HepG2 (cell line): Measurements from ENCODE around the gene ANKRD44. TPM values are rescaled to one million over a fixed set of nuclear protein-coding genes. Genes with fewer than 3 reads are reported as not detected.

Experiments used
- ATAC-seq: fragments of 200-7000 bp; cut with Tn5 transposase; 3 replicates; pipeline ENCODE4 v1.9.1; 2020; ENCODE audit warnings: mild to moderate bottlenecking, moderate library complexity
- BruUV-seq: library from RNA; stranded (reverse); fragments of 400-500 nt; replicated peaks from 2 replicates; lab custom pipeline; 2021; lab: Mats Ljungman, UMichigan
- CTCF ChIA-PET: fragments of 300-600 bp; formaldehyde crosslinking; extraction: SDS; loops from one replicate; lab custom pipeline; 2021; ENCODE audit warnings: low total read pairs, inconsistent platforms, low intra/inter-chr PET ratio; lab: Yijun Ruan, JAX
- POLR2A ChIA-PET: fragments of 350-600 bp; sonication (Branson Sonifier 250); formaldehyde crosslinking; loops from one replicate; lab custom pipeline; 2020; ENCODE audit warnings: antibody characterized with exemption, inconsistent platforms; lab: Yijun Ruan, JAX
- DNase-seq: peaks from one replicate; pipeline ENCODE4 v3.0.0-alpha.2; 2015; ENCODE audit warnings: low spot score
- FAIRE-seq: peaks from 3 replicates; lab custom pipeline; 2011; peaks lifted over from hg19 to GRCh38; lab: Jason Lieb, UNC
- H2AFZ ChIP-seq: one replicate; pipeline ENCODE4 v1.6.1; 2011; ENCODE audit warnings: low read length, inconsistent platforms
- H3K27ac ChIP-seq: fragments of 300-600 bp; 3 replicates; pipeline ENCODE4 v1.8.0; 2011; ENCODE audit warnings: mixed run types, mild to moderate bottlenecking, mixed read lengths, low read length, inconsistent platforms; ENCODE audit not compliant: insufficient read depth; ENCODE audit errors: extremely low read length
- H3K27me3 ChIP-seq, 2 experiments: fragments of 200-600 bp in 1 of 2; 2 replicates in 1 of 2; 3 replicates in 1 of 2; pipeline versions ENCODE4 v1.6.0 to v1.8.0; 2011; ENCODE audit warnings: low read length in 2 of 2, mild to moderate bottlenecking in 2 of 2, moderate library complexity in 2 of 2, inconsistent platforms in 1 of 2; ENCODE audit not compliant: insufficient read depth in 2 of 2, control insufficient read depth in 1 of 2
- H3K36me3 ChIP-seq, 2 experiments: fragments of 200-600 bp in 1 of 2; replicated peaks in 1 of 2; 2 replicates in 1 of 2; 3 replicates in 1 of 2; pipeline versions ENCODE4 v1.5.1 to v1.8.0; 2011; ENCODE audit warnings: low read length in 2 of 2, inconsistent platforms in 1 of 2; ENCODE audit not compliant: insufficient read depth in 2 of 2, control insufficient read depth in 1 of 2
- H3K4me1 ChIP-seq: 2 replicates; pipeline ENCODE4 v1.5.1; 2012; ENCODE audit warnings: low read length, inconsistent platforms; ENCODE audit not compliant: insufficient read depth
- H3K4me2 ChIP-seq: 2 replicates; pipeline ENCODE4 v1.6.0; 2011; ENCODE audit warnings: low read depth, low read length, inconsistent platforms
- H3K4me3 ChIP-seq, 3 experiments: fragments of 200-600 bp in 1 of 3; sonication (generic), shearing (Covaris generic) in 1 of 3; replicated peaks in 1 of 3; 2 replicates each; pipeline ENCODE4 v1.5.1; 2011 to 2016; ENCODE audit warnings: low read length in 3 of 3, inconsistent platforms in 2 of 3, low read depth in 2 of 3, mild to moderate bottlenecking in 2 of 3, control low read depth in 1 of 3, mixed read lengths in 1 of 3; ENCODE audit not compliant: insufficient read depth in 1 of 3
- H3K79me2 ChIP-seq: one replicate; pipeline ENCODE4 v1.6.1; 2011; ENCODE audit warnings: low read length, inconsistent platforms; ENCODE audit not compliant: insufficient read depth
- H3K9ac ChIP-seq: 2 replicates; pipeline ENCODE4 v1.6.0; 2011; ENCODE audit warnings: mild to moderate bottlenecking, low read depth, low read length, inconsistent platforms; ENCODE audit not compliant: insufficient read depth
- H3K9me3 ChIP-seq: 2 replicates; pipeline ENCODE4 v1.5.1; 2012; ENCODE audit warnings: mild to moderate bottlenecking, low read length
- H4K20me1 ChIP-seq: 2 replicates; pipeline ENCODE4 v1.6.0; 2011; ENCODE audit warnings: inconsistent platforms, mild to moderate bottlenecking, low read length, moderate library complexity; ENCODE audit not compliant: insufficient read depth
- ATF6 ChIP-seq: sonication (generic); formaldehyde crosslinking; conservative IDR thresholded peaks from 2 replicates; pipeline ENCODE4 v1.4.0; 2020; ENCODE audit warnings: missing genetic modification reagents
- BCL6 ChIP-seq: IDR thresholded peaks from 2 replicates; pipeline ENCODE4 v1.6.1; 2016; ENCODE audit warnings: missing genetic modification reagents, missing compliant biosample characterization
- CEBPG ChIP-seq: IDR thresholded peaks from 2 replicates; pipeline ENCODE4 v1.6.1; 2016
- CHD2 ChIP-seq: IDR thresholded peaks from 2 replicates; pipeline ENCODE4 v1.6.1; 2011; ENCODE audit warnings: low read depth, low read length, improper control_type of control experiment
- KMT2B ChIP-seq: IDR thresholded peaks from 2 replicates; pipeline ENCODE4 v1.6.1; 2016; ENCODE audit warnings: missing genetic modification reagents, missing compliant biosample characterization
- NCOR1 ChIP-seq: fragments of 200-600 bp; sonication (generic); IDR thresholded peaks from 2 replicates; pipeline ENCODE4 v1.7.0; 2017; ENCODE audit warnings: antibody characterized with exemption, low read length, borderline replicate concordance
- PAXIP1 ChIP-seq: sonication (generic); formaldehyde crosslinking; conservative IDR thresholded peaks from 2 replicates; pipeline ENCODE4 v1.4.0; 2020; ENCODE audit warnings: mild to moderate bottlenecking, missing genetic modification reagents, moderate library complexity
- SUZ12 ChIP-seq: fragments of 150-350 bp; IDR thresholded peaks from 2 replicates; pipeline ENCODE4 v1.6.1; 2014; ENCODE audit warnings: low read depth, low read length
- SYNCRIP ChIP-seq: fragments of 200-400 bp; formaldehyde crosslinking; IDR thresholded peaks from 2 replicates; pipeline ENCODE4 v1.6.1; 2018; ENCODE audit warnings: mild to moderate bottlenecking, low read depth, low read length; ENCODE audit not compliant: insufficient read depth
- U2AF1 ChIP-seq: fragments of 200-400 bp; formaldehyde crosslinking; optimal IDR thresholded peaks from 2 replicates; pipeline ENCODE3; 2017; ENCODE audit warnings: mild to moderate bottlenecking, low read depth, low read length
- ZBED4 ChIP-seq: sonication (generic); formaldehyde crosslinking; IDR thresholded peaks from 2 replicates; pipeline ENCODE4 v1.4.0; 2020; ENCODE audit warnings: missing genetic modification reagents, borderline replicate concordance
- ZNF235 ChIP-seq: sonication (generic); formaldehyde crosslinking; IDR thresholded peaks from 2 replicates; pipeline ENCODE4 v1.8.1; 2023; ENCODE audit warnings: mild to moderate bottlenecking, missing genetic modification reagents, borderline replicate concordance
- ZNF331 ChIP-seq: sonication (generic); formaldehyde crosslinking; IDR thresholded peaks from 2 replicates; pipeline ENCODE4 v1.4.0; 2020; ENCODE audit warnings: missing genetic modification reagents
- ZNF562 ChIP-seq: sonication (generic); formaldehyde crosslinking; IDR thresholded peaks from 2 replicates; pipeline ENCODE4 v1.8.0; 2022; ENCODE audit warnings: missing genetic modification reagents, borderline replicate concordance
- ZNF567 ChIP-seq: sonication (generic); formaldehyde crosslinking; IDR thresholded peaks from 2 replicates; pipeline ENCODE4 v1.8.1; 2023; ENCODE audit warnings: mild to moderate bottlenecking, missing genetic modification reagents, borderline replicate concordance
- ZNF605 ChIP-seq: sonication (generic); formaldehyde crosslinking; IDR thresholded peaks from 2 replicates; pipeline ENCODE4 v1.8.0; 2022; ENCODE audit warnings: mild to moderate bottlenecking, missing genetic modification reagents
- ZNF614 ChIP-seq: IDR thresholded peaks from 2 replicates; pipeline ENCODE4 v1.6.1; 2018; ENCODE audit warnings: missing biosample characterization, missing genetic modification reagents, inconsistent platforms, borderline replicate concordance
- ZNF709 ChIP-seq: sonication (generic); formaldehyde crosslinking; IDR thresholded peaks from 2 replicates; pipeline ENCODE4 v1.5.0; 2020; ENCODE audit warnings: mild to moderate bottlenecking, missing genetic modification reagents
- WGBS: methylation state at CpG from one replicate; pipeline ENCODE4 v1.1.6; 2017; ENCODE audit warnings: low lambda C conversion rate; 5-methylcytosine and 5-hydroxymethylcytosine counted together
- in situ Hi-C: cut with HindIII; loops from 2 replicates; pipeline ENCODE4 v1.10.0; 2017; ENCODE audit warnings: low pct_unique_long_range_greater_than_20kb; ENCODE audit not compliant: extremely low pct_ligation_motif_present
- intact Hi-C: fragments of 100-400 bp; cut with micrococcal nuclease; formaldehyde crosslinking; loops from one replicate; pipeline ENCODE4 v1.10.0; 2022; ENCODE audit not compliant: unreplicated experiment
- polyA plus RNA-seq, 8 experiments: library from polyadenylated mRNA; depleted of rRNA in 3 of 8; stranded (reverse) in 7 of 8; unstranded in 1 of 8; fragments of >200 nt; fragmentation: Illumina TruSeq in 4 of 8; extraction: Trizol in 4 of 8; gene quantifications; 2 replicates each; pipeline versions ENCODE4 v1.2.1 to v1.2.3, GENCODE V29; 2011 to 2016; ENCODE audit warnings: low read depth in 4 of 8, missing spikeins in 1 of 8, mixed read lengths in 1 of 8; ENCODE audit not compliant: insufficient read depth in 1 of 8
- total RNA-seq, 5 experiments: library from RNA; depleted of rRNA; stranded (reverse); fragments of >200 nt; fragmentation: Illumina TruSeq; extraction: Trizol; gene quantifications; 2 replicates each; pipeline ENCODE4 v1.2.3, GENCODE V29; 2016; ENCODE audit warnings: low read depth in 1 of 5

Gene ANKRD44
- total and polyA plus RNA-seq, 2 of the 13 experiments (the other 11 are each of a cell fraction or from before 2014, with no cell fraction given), result 0.04 to 0.11 TPM

- ChIA-PET POLR2A (no interaction called here), CTCF (no interaction called here)
- Histone ChIP-seq H3K4me2 (no peak overlapping the region), H3K4me1 (peaks cover 7% of the 10 kb centered on the region; the same call in 1 of the 2 replicates), H3K9ac (no peak overlapping the region), H2AFZ (no peak overlapping the region), H3K9me3 (no peaks in the 10 kb centered on the region), H3K36me3 (no peaks in the 10 kb centered on the region), H3K27ac (no peak overlapping the region), H3K79me2 (no peaks in the 10 kb centered on the region), H3K27me3 (no peaks in the 10 kb centered on the region), H4K20me1 (no peaks in the 10 kb centered on the region), H3K4me3 (no peak overlapping the region)
- intact Hi-C loops, result no loop called here
- no TSS peak for BruUV-seq
- 6% methylated on average over 4 of the region's 4 CpGs for WGBS
- DNase-seq (no peak), FAIRE-seq (no peak), ATAC-seq (no peak)
- in situ Hi-C loops, result no loop called here
- TF ChIP-seq ZNF235 (no peak), PAXIP1 (CRISPR knock-in tag) (no peak), KMT2B (no peak), ZBED4 (CRISPR knock-in tag) (no peak), BCL6 (CRISPR knock-in tag) (no peak), ZNF614 (CRISPR knock-in tag) (no peak), U2AF1 (no peak), SUZ12 (no peak), ATF6 (CRISPR knock-in tag) (no peak), NCOR1 (no peak), ZNF562 (CRISPR knock-in tag) (no peak), CHD2 (no peak), ZNF331 (no peak), ZNF605 (CRISPR knock-in tag) (no peak), ZNF567 (no peak), CEBPG (no peak), SYNCRIP (no peak), ZNF709 (CRISPR knock-in tag) (no peak)
Measured at GRCh38 chr2:197219636-197220035, 90.9 kb downstream of the ANKRD44 start.
